Activated CD8-positive, alpha-beta T cell treated with anti-CD3 and anti-CD28 coated beads for 36 hours (primary cell): Measurements from ENCODE around the gene MRPL47. TPM values are rescaled to one million over a fixed set of nuclear protein-coding genes. Genes with fewer than 3 reads are reported as not detected.

Experiments
- ATAC-seq: fragments of 200-7000 bp; cut with Tn5 transposase; one replicate; pipeline ENCODE4 v1.10.0; 2021; ENCODE audit warnings: mild to moderate bottlenecking, moderate library complexity
- CTCF ChIA-PET: fragments of 350-600 bp; sonication (Branson Sonifier 250); formaldehyde crosslinking; loops from one replicate; lab custom pipeline; 2021; ENCODE audit warnings: antibody characterized with exemption; lab: Charles Lee
- POLR2A ChIA-PET: fragments of 350-600 bp; sonication (Branson Sonifier 250); formaldehyde crosslinking; loops from one replicate; lab custom pipeline; 2021; ENCODE audit warnings: antibody characterized with exemption; lab: Charles Lee
- DNase-seq: peaks from one replicate; pipeline ENCODE4 v3.0.0-alpha.2; 2020
- H3K27ac Mint-ChIP-seq: one replicate; pipeline ENCODE4 v1.8.0; 2021; ENCODE audit warnings: mild to moderate bottlenecking, mixed read lengths
- H3K27me3 Mint-ChIP-seq: one replicate; pipeline ENCODE4 v1.8.0; 2021; ENCODE audit warnings: mixed read lengths
- H3K36me3 Mint-ChIP-seq: one replicate; pipeline ENCODE4 v1.8.0; 2021; ENCODE audit warnings: low read depth, mixed read lengths
- H3K4me1 Mint-ChIP-seq: one replicate; pipeline ENCODE4 v1.8.0; 2021; ENCODE audit warnings: low read depth, mixed read lengths
- H3K4me3 Mint-ChIP-seq: one replicate; pipeline ENCODE4 v1.8.0; 2021; ENCODE audit warnings: mild to moderate bottlenecking, moderate library complexity, mixed read lengths
- H3K9me3 Mint-ChIP-seq: one replicate; pipeline ENCODE4 v1.8.0; 2021; ENCODE audit warnings: mixed read lengths
- CTCF ChIP-seq: fragments of 200-600 bp; IDR thresholded peaks from one replicate; pipeline ENCODE4 v1.8.0; 2022; ENCODE audit warnings: antibody characterized with exemption, mild to moderate bottlenecking
- intact Hi-C: fragments of 100-400 bp; cut with micrococcal nuclease; formaldehyde crosslinking; loops from one replicate; pipeline ENCODE4 v1.10.0; 2022
- total RNA-seq, 2 experiments: library from RNA; stranded (reverse); gene quantifications; one replicate each; pipeline ENCODE4 v1.2.3, GENCODE V29; 2021

Gene MRPL47
- 10 to 100 TPM; 57.7 to 62.4 TPM for total RNA-seq

- ATAC-seq (peak; percentile 93), DNase-seq (peak; percentile 96)
- POLR2A ChIA-PET: interaction anchor here (0.7 to 1.4 kb wide), 11 partner anchors 17 to 1000 kb away, joined by 3 to 6 read pairs (median 3); partner anchors contain the start of genes USP13 and ZMAT3
- CTCF ChIA-PET: interaction anchor here (1.0 to 1.2 kb wide), 4 partner anchors 11 to 46 kb away, joined by 3 to 5 read pairs (median 4); partner anchors contain the start of gene ACTL6A
- intact Hi-C loops: loop anchor here (5.0 kb wide), 2 partner anchors 42 to 48 kb away; partner anchors contain the start of genes ACTL6A and USP13
- H3K4me1 Mint-ChIP-seq: peaks cover 31% of the 10 kb centered on the region
- no peak for TF ChIP-seq CTCF
- H3K36me3 Mint-ChIP-seq: peaks cover 30% of the 10 kb centered on the region
- no peaks in the 10 kb centered on the region for H3K27me3 Mint-ChIP-seq
- H3K27ac Mint-ChIP-seq: peak within 1 kb of the TSS; percentile 100
- H3K4me3 Mint-ChIP-seq: peak within 1 kb of the TSS; percentile 97
- no peaks in the 10 kb centered on the region for H3K9me3 Mint-ChIP-seq
These were observed at the start of gene MRPL47, which contains the start of gene NDUFB5 for GRCh38 chr3:179604321-179605078. MRPL47 (minus strand) TSS chr3:179604638; CDS start chr3:179604624, 14 bp downstream. NDUFB5 (plus strand) TSS chr3:179604794; CDS start chr3:179604816, 22 bp downstream.

GRCh38 chr3:179653096-179653797 lies 48.8 kb upstream of the MRPL47 start:
- peaks cover 10% of the 10 kb centered on the region for H3K27me3 Mint-ChIP-seq
- peak overlapping the region; percentile 93 for H3K27ac Mint-ChIP-seq
- peaks cover 20% of the 10 kb centered on the region for H3K4me1 Mint-ChIP-seq
- H3K36me3 Mint-ChIP-seq: peaks cover 6% of the 10 kb centered on the region
- no peaks in the 10 kb centered on the region for H3K9me3 Mint-ChIP-seq
- intact Hi-C loops: loop anchor here (5.0 kb wide), 1 partner anchor 51 kb away; the partner anchor contains the start of genes MRPL47 and NDUFB5
- TF ChIP-seq CTCF: no peak
- peak overlapping the region; percentile 95 for H3K4me3 Mint-ChIP-seq
- peak; percentile 68 for DNase-seq
- POLR2A ChIA-PET: interaction anchor here (0.6 to 1.9 kb wide), 7 partner anchors 9 to 70 kb away, joined by 3 to 11 read pairs (median 3); partner anchors contain the start of gene NDUFB5
- CTCF ChIA-PET: interaction anchor here (1.0 to 1.7 kb wide), 2 partner anchors 9 to 46 kb away, joined by 3 to 6 read pairs; no protein-coding TSS in a partner anchor
- peak; percentile 70 for ATAC-seq

- Mint-ChIP-seq H3K27me3 (peaks cover 10% of the 10 kb centered on the region), H3K9me3 (no peaks in the 10 kb centered on the region)
These were observed 48.1 kb upstream of the MRPL47 start, which contains the start of gene USP13 for GRCh38 chr3:179652447-179653095. USP13 (plus strand) TSS chr3:179653040; CDS start chr3:179653226, 186 bp downstream.

More at GRCh38 chr3:179652447-179653095, 48.1 kb upstream of the MRPL47 start, which contains the start of gene USP13:
- H3K4me1 Mint-ChIP-seq: peaks cover 20% of the 10 kb centered on the region
- DNase-seq (peak; percentile 78), ATAC-seq (peak; percentile 62)
- POLR2A ChIA-PET: interaction anchor here (0.6 to 1.9 kb wide), 5 partner anchors 10 to 69 kb away, joined by 3 to 11 read pairs (median 3); partner anchors contain the start of gene NDUFB5
- peak within 1 kb of the TSS; percentile 93 for H3K27ac Mint-ChIP-seq
- intact Hi-C loops: loop anchor here (5.0 kb wide), 1 partner anchor 50 kb away; the partner anchor contains the start of genes MRPL47 and NDUFB5
- H3K4me3 Mint-ChIP-seq: peak within 1 kb of the TSS; percentile 95
- CTCF ChIA-PET: interaction anchor here (0.9 to 1.0 kb wide), 2 partner anchors 40 to 46 kb away, joined by 3 read pairs; no protein-coding TSS in a partner anchor
- TF ChIP-seq CTCF: no peak
- H3K36me3 Mint-ChIP-seq: peaks cover 6% of the 10 kb centered on the region
